HepG2 (cell line): ENCODE results near the gene ZFP42.

ENCODE experiments used
- ATF7-NPFF ChIP-seq: sonication (generic); formaldehyde crosslinking; IDR thresholded peaks from 2 replicates; pipeline ENCODE4 v1.8.1; 2023; ENCODE audit warnings: mild to moderate bottlenecking, low read depth, missing genetic modification reagents, moderate library complexity
- CTCF ChIP-seq: sonication (generic); formaldehyde crosslinking; IDR thresholded peaks from 2 replicates; pipeline ENCODE4 v1.5.0; 2020; ENCODE audit warnings: mild to moderate bottlenecking, missing genetic modification reagents, moderate library complexity
- ZBTB40 ChIP-seq, 2 experiments: fragments of 450-650 bp in 1 of 2; sonication (generic) in 1 of 2; formaldehyde crosslinking in 1 of 2; IDR thresholded peaks; 2 replicates each; pipeline versions ENCODE4 v1.6.1 to v1.8.0; 2016 to 2022; ENCODE audit warnings: antibody characterized with exemption in 1 of 2, mild to moderate bottlenecking in 1 of 2, missing genetic modification reagents in 1 of 2
- ZHX1 ChIP-seq: sonication (generic); formaldehyde crosslinking; IDR thresholded peaks from 2 replicates; pipeline ENCODE4 v1.8.1; 2022; ENCODE audit warnings: low read depth, mild to moderate bottlenecking, missing genetic modification reagents

GRCh38 chr4:188031751-188032150, 36.2 kb downstream of the ZFP42 start:
- TF ChIP-seq CTCF (CRISPR knock-in tag) (no peak), ZBTB40 (IDR thresholded peaks at IDR 0.05) (no peak), ZBTB40 (CRISPR knock-in tag; IDR thresholded peaks at IDR 0.05) (no peak), ATF7-NPFF (CRISPR knock-in tag) (no peak), ZHX1 (CRISPR knock-in tag) (no peak)
